ENCODE results near the gene SVIL.

The SVIL gene

GRCh38 chr10:29427667-29428066 is 207.1 kb downstream of the SVIL start:
- no peak for DNase-seq (ENCODE audit: low read depth in 2 of 2, low spot score in 1 of 2)

- no peak for DNase-seq (ENCODE audit: low read depth in 2 of 2, low spot score in 1 of 2)
These were observed 208.4 kb downstream of the SVIL start for GRCh38 chr10:29426420-29426819.

- DNase-seq (ENCODE audit: low read depth in 2 of 2, low spot score in 1 of 2), result no peak
These were observed 210.8 kb downstream of the SVIL start for GRCh38 chr10:29424017-29424416.

GRCh38 chr10:29420744-29421143 is 214.0 kb downstream of the SVIL start:
- DNase-seq (ENCODE audit: low read depth in 2 of 2, low spot score in 1 of 2), result no peak

GRCh38 chr10:29417324-29417723 is 217.4 kb downstream of the SVIL start:
- DNase-seq (ENCODE audit: low read depth in 2 of 2, low spot score in 1 of 2), result no peak

- no peak for DNase-seq (ENCODE audit: low read depth in 2 of 2, low spot score in 1 of 2)
These were observed 218.9 kb downstream of the SVIL start for GRCh38 chr10:29415876-29416275.

GRCh38 chr10:29414501-29414900 is 220.3 kb downstream of the SVIL start:
- DNase-seq (ENCODE audit: low read depth in 2 of 2, low spot score in 1 of 2), result no peak

GRCh38 chr10:29412485-29412884 is 222.3 kb downstream of the SVIL start:
- no peak for DNase-seq (ENCODE audit: low read depth in 2 of 2, low spot score in 1 of 2)

GRCh38 chr10:29411666-29412315 is 223.0 kb downstream of the SVIL start:
- DNase-seq (ENCODE audit: low read depth in 2 of 2, low spot score in 1 of 2), result no peak

- DNase-seq (ENCODE audit: low read depth in 2 of 2, low spot score in 1 of 2), result peak; percentile 11 to 13
These were observed 225.3 kb downstream of the SVIL start for GRCh38 chr10:29409241-29410054.

GRCh38 chr10:29408847-29409240 is 225.9 kb downstream of the SVIL start:
- no peak for DNase-seq (ENCODE audit: low read depth in 2 of 2, low spot score in 1 of 2)
